ENCODE results near the gene IER2. TPM values are rescaled to one million over a fixed set of nuclear protein-coding genes. Genes with fewer than 3 reads are reported as not detected.

The IER2 gene
- total and polyA plus RNA-seq, 8 donors: 32.3 to 421 (median 79.8) TPM

DNA sequence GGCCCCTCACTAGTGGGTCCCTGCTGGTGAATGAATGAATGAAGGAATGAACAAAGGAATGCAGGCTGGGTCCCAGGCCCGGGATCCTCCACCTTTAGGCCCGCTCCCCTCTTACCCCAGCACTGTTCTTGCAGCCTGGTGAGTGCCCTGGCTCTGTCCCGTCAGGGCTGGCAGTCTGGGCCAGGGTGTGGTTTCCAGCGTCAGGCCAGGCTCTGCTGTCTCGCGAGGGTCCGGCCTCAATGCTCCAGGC lies 47.9 kb upstream of the IER2 start:
- TF ChIP-seq, protein P1, sequence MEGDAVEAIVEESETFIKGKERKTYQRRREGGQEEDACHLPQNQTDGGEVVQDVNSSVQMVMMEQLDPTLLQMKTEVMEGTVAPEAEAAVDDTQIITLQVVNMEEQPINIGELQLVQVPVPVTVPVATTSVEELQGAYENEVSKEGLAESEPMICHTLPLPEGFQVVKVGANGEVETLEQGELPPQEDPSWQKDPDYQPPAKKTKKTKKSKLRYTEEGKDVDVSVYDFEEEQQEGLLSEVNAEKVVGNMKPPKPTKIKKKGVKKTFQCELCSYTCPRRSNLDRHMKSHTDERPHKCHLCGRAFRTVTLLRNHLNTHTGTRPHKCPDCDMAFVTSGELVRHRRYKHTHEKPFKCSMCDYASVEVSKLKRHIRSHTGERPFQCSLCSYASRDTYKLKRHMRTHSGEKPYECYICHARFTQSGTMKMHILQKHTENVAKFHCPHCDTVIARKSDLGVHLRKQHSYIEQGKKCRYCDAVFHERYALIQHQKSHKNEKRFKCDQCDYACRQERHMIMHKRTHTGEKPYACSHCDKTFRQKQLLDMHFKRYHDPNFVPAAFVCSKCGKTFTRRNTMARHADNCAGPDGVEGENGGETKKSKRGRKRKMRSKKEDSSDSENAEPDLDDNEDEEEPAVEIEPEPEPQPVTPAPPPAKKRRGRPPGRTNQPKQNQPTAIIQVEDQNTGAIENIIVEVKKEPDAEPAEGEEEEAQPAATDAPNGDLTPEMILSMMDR (IDR thresholded peaks at IDR 0.05): no peak
- TF ChIP-seq EP300 (IDR thresholded peaks at IDR 0.05): no peak
- no peak for TF ChIP-seq POLR2AphosphoS5 (IDR thresholded peaks at IDR 0.05)
- no peak for TF ChIP-seq POLR2A (IDR thresholded peaks at IDR 0.05)
- no peaks in the 10 kb centered on the region for H3K9me3 ChIP-seq
- intact Hi-C loops (cut with DNase I; ENCODE audit: low total_unique reads): no loop called here
- 0 to 12% (median 7%) methylated on average over 6 to 7 of the region's 7 CpGs for WGBS, 5 donors
- H3K36me3 ChIP-seq: peaks cover 0 to 16% (median 12%) of the 10 kb centered on the region in 4 donors
- peak overlapping the region; percentile 39 to 53 (median 42) for H3K4me3 ChIP-seq
- H3K4me1 ChIP-seq: peaks cover 43 to 84% (median 65%) of the 10 kb centered on the region in 4 donors
- no peak for DNase-seq
- peaks cover 0 to 6% (median 0%) of the 10 kb centered on the region in 3 donors for H3K27me3 ChIP-seq
- peak overlapping the region; percentile 74 to 96 (median 86) for H3K27ac ChIP-seq

DNA sequence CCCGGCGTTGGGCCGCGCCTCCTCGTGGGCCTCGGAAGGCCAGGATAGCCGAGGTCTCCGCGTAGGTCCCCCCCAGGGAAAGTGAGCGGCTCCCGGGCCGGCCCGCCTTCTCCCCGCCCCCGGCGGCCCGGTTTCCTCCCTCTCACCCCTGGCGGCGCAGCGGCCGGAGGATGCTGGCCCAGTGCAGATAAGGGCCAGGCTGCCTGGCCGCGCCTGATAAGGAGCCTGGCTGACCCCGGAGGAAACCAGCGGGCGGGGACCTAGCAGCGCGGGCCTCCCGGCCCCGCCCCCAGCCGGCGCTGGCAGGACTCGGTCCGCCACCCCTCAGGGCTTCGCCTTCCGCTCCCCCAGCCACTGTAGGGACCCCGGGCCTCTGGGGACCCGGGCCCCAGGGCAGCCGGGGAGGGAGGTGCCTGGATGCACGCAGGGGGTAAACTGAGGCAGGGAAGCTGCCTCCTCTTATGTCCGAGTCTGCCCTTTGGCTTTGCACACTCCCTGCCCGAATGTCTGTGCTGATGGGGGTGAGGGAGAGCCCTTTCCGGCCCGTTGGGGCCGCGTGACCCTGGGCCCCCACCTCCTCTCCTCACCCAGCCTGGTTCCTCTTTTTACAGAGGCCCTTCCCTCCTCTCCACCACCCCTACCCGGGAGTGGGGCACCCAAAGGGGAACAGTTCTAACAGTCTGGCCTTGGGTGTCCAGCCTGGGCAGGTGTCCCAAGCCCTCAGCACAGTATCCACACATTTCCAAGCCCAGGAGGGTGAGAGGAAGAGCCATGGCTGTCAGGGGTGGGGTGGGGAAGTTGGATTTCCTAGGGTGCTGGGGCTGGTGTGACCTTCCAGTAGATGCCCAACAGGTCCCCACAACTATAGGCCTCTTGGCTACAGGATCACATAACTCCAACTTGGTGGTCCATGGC lies 47.3 kb upstream of the IER2 start, which contains the start of gene LYL1:
Gene LYL1 (minus strand): TSS at position 193 of the 915 bp plus-strand sequence. CDS start 1,687 bp downstream, outside the sequence.
- peaks cover 37 to 78% (median 59%) of the 10 kb centered on the region in 4 donors for H3K4me1 ChIP-seq
- intact Hi-C loops (cut with DNase I; ENCODE audit: low total_unique reads): no loop called here

DNA sequence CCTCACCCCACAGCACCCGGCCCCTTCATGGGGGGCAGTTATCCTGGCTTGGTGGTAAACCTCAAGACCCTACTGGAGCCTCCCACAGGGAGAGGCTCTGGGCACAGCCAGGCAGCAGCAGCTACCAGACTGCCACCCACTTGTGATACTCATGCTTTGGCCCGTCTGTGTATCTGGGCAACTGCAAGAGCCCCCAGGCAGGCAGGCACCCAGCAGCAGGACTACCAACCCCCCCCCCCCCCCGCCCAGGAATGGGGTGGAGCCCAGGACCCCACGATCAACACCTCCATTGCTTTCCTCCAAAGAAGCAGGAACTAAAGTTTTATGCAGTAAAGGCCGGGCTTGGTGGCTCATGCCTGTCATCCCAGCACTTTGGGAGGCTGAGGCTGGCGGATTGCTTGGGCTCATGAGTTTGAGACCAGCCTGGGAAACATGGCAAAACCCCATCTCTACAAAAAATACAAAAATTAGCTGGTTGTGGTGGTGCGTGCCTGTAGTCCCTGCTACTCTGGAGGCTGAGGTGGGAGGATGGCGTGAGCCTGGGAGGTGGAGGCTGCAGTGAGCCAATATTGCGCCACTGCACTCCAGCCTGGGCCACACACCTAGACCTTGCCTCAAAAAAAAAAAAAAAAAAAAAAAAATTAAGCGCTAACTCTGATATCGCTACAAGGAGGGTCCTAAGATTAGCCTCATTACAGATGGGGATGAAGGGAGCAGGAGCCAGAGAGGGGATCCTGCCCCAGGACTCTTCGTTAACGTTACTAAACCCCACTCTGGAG lies 46.4 kb upstream of the IER2 start:
- H3K4me3 ChIP-seq: peak overlapping the region in 3 of 4 donors; percentile 34 to 53 (median 41)

More for the DNA sequence above, 47.3 kb upstream of the IER2 start, which contains the start of gene LYL1:
- Histone ChIP-seq H3K9me3 (no peaks in the 10 kb centered on the region), H3K27me3 (peaks cover 0 to 3% (median 0%) of the 10 kb centered on the region in 3 donors), H3K36me3 (peaks cover 0 to 22% (median 17%) of the 10 kb centered on the region in 4 donors), H3K4me3 (peak within 1 kb of the TSS; percentile 39 to 53 (median 42)), H3K27ac (peak within 1 kb of the TSS; percentile 74 to 96 (median 86))
- peak; percentile 86 to 88 for DNase-seq
- WGBS, 5 donors: 0 to 2% (median 2%) methylated on average over 34 to 46 of the region's 47 CpGs
- TF ChIP-seq EP300 (IDR thresholded peaks at IDR 0.05): no peak
- TF ChIP-seq, protein P1 (IDR thresholded peaks at IDR 0.05): peak in 1 of 7 experiments; percentile 14
- TF ChIP-seq POLR2AphosphoS5 (IDR thresholded peaks at IDR 0.05): peak; percentile 35 to 75 (median 68)

More for the DNA sequence above, 46.4 kb upstream of the IER2 start:
- no peaks in the 10 kb centered on the region for H3K9me3 ChIP-seq
- DNase-seq: no peak
- no peak for TF ChIP-seq POLR2A (IDR thresholded peaks at IDR 0.05)
- TF ChIP-seq, protein P1 (IDR thresholded peaks at IDR 0.05): no peak
- TF ChIP-seq POLR2AphosphoS5 (IDR thresholded peaks at IDR 0.05): no peak
- no peak for TF ChIP-seq EP300 (IDR thresholded peaks at IDR 0.05)
- H3K27ac ChIP-seq: peak overlapping the region in 4 of 5 donors; percentile 79 to 96 (median 88)
- H3K27me3 ChIP-seq: no peaks in the 10 kb centered on the region
- peaks cover 29 to 70% (median 51%) of the 10 kb centered on the region in 4 donors for H3K4me1 ChIP-seq
- intact Hi-C loops (cut with DNase I; ENCODE audit: low total_unique reads): no loop called here
- WGBS, 5 donors: 74 to 83% (median 77%) methylated on average over 9 to 13 of the region's 13 CpGs
- peaks cover 0 to 30% (median 23%) of the 10 kb centered on the region in 4 donors for H3K36me3 ChIP-seq
